Stimulated activated CD8-positive, alpha-beta memory T cell treated with anti-CD3 and anti-CD28 coated beads, Interleukin-12 subunit alpha, Interleukin-12 subunit beta, amount 100 ng/mL, for 24 hours (primary cell): Measurements from ENCODE around the gene CDON.
"Not testable (repeated sequence)": the region's sequence is repeated elsewhere in the genome, so short reads cannot be mapped to it uniquely, and the experiment has no call there.

Experiments used
- DNase-seq: peaks from one replicate; pipeline ENCODE4 v3.0.0-alpha.2; 2020; ENCODE audit errors: extremely low read depth

Gene CDON

DNA sequence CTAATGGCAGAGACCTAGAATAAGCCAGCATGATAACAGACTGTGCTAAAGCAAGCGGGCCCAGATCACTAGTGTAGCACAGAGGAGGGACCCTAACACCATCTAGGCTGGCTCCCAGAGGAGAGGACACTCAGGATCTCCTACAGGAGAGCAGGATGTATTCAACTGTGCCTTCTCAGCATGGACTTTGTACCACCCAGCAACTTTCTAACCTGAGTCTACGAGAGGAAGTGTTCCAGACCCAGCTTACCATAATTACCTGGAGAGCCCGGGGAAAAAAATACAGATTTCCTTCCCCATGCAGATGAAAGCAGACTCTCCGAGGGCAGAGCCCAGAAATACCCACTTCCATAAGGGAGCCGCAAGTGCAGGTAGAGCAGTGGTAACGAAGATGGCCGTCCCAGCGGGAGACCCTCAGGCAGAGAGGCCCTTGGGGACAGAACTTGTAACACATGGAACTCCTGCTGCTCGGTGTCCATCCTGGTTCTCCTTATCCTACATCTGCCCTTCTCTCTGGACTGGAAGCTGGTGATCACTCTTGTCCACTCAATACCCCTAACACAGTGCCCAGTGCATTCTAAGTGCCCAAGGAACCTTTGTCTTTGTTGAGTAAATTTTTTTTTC lies 138.2 kb downstream of the CDON start:
- no peak for DNase-seq

DNA sequence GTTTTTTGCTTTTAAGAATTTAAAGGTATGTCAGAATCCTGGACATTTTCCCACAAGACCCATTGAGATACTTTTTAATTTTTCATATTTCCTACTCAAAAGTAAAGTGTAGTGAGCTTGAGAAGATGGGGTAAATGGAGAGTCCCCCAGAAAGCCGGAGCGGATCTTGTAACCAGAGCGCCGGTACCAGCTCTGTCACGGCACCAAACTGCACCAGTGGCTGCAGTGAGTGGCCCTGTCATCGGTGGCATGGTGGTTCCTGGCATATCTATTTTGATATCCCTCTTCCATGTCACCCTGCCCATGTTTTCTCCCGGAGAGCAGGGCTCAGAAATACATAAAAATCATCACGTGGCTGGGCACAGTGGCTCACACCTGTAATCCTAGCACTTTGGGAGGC lies 139.0 kb downstream of the CDON start:
- DNase-seq = no peak

DNA sequence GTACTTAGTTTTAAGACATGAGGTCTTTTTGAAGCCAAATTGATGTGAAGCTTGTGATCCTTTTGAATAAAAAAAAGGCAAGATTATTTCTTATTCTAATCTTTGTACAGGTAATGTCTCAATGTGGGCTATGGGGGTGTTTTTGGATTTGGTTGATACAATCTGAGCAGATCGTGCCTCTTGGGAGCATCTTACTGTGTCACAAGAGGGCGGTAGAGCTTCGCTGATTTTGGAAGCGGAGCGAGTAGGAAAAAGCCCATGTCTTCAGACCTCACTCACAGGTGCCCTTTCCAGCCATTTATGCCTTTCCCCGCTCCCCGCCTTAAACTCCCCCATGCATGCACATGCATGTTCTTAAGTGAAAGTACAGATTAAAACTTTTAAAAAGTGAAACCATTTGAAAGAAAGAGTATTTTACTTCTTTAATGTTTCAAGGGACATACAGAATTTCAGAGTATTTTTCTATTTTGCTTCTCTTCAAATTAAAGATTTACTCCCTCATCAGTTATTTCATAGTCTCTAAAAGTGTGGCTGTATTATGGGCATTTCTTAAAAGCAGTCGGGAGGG lies 139.6 kb downstream of the CDON start:
- peak; percentile 16 for DNase-seq

DNA sequence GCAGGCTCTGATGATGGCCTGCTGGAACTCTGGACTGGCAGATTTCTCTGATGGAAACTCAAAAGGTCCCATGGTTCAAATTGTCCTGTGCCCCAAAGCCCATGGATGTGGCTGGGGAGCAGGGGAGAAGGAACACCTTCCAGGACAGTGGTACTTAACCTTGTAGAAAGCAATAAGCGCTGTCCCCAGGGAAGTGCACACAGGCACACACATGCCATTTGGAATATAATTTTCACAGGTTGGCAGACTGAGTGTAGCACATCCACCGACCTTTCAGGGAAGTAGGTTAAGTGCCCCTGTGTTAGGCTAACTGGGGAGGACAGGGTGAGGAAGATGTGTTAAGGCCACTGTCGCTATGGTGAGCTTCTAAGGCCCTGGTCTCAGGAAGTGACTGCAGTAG lies 140.5 kb downstream of the CDON start:
- no peak for DNase-seq

DNA sequence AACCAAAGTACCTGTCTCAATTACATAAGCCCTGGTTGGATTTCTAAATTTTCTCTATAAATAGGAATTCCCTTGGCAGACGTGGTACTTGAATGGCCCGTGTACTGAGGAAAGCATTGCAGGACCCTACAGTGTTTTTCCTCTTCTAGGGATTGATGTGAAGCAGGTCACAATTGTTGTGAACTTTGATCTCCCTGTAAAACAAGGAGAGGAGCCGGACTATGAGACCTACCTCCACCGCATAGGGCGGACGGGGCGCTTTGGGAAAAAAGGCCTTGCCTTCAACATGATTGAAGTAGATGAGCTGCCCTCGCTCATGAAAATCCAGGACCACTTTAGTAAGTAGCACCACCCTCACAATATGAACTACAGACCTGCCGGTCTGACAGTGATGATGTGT lies 141.6 kb downstream of the CDON start:
- DNase-seq = no peak

DNA sequence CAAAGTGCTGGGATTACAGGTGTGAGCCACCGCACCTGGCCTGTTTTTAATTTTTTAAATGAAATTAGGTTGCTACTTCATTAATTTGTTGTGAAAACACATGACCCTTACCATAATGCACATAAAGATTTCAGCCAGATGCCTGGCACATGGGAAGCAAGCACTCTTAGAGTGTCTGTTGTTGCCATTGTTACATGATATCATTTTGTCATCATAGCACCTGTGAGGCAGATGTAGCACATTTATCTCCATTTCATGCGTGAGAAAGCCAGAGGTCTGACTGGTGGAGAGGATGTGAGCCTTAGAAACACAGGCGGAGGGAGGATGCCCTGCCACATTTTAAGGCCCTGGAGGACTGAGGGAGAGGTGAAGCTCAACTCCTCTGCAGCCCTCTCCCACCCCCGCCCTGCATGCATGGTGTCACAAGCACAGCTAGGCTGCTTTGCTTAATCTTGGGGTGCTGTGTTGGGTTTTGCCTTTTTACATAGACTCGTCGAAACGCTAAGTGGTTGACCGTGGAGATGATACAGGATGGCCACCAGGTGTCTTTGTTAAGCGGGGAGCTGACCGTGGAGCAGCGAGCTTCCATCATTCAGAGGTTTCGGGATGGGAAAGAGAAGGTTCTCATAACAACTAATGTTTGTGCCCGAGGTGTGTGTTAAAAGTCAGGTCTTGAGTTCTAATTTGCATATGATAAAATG lies 144.4 kb downstream of the CDON start:
- no peak for DNase-seq

DNA sequence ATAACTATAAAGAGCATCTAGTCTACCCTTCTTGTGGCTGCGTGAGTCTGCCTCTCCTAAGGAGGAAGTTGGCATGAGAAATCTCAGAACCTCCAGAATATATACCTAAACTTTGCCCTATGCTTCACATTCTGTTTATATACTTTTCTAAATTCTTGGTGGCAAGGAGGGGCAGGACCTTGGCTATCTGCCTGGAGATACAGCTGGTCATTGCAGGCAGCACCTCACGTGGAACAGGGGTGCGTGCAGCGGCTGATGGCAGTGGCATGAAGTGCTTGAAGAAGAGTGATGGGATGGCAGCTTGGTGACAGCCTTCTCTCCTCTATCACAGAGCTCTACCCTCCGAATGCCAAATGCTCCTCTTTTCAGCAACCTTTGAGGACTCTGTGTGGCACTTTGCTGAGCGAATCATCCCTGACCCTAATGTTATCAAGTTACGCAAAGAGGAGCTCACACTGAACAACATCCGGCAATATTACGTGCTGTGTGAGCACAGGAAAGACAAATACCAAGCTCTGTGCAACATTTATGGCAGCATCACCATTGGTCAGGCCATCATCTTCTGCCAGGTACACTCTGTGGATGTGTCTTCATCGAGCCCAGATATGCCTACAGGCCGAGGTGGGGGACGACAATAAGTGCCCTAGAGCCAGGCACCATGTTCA lies 145.9 kb downstream of the CDON start:
- no peak for DNase-seq

DNA sequence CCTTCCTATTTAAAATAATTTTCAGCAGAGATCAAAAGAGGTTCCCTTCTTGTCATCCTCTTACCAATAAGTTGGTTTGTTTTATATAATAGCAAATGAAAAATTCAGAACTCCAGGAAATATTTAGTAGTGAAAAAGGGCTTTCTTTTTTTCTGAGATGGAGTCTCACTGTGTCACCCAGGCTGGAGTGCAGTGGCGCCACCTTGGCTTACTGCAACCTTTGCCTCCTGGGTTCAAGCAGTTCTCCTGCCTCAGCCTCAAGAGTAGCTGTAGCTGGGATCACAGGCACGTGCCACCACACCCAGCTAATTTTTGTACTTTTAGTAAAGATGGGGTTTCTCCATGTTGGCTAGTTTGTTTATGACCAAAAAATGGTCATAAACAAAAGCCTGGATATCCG lies 148.1 kb downstream of the CDON start:
- DNase-seq = not testable (repeated sequence)

DNA sequence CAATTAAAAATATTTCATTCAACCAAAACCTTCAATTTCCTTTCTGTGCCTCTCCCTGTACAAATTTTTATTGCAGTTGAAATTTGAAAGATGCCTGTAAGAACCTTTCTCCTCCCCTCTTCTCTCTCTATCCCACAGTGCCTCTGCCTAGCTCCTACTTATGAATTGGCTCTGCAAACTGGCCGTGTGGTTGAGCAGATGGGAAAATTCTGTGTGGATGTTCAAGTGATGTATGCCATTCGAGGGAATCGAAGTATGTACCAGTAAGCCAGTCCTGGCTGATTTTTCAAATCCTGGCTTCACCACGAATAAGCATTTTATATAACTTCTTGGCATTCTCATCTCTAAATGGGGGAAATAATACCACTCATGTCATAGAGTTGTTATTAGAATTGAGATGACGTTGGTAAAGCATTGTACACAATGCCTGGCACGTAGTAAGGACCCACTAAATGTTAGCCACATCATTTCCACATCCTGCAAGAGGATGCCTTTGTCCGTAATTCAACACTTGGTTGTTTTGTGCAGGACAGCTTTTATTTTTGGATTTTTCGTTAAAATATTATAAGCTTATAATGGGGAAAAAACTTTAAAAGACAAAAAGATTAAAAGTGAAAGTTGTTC lies 152.3 kb downstream of the CDON start:
- DNase-seq = no peak
